Stimulated activated CD8-positive, alpha-beta memory T cell treated with anti-CD3 and anti-CD28 coated beads, Interleukin-2, amount 100 ng/mL, for 48 hours (primary cell): ENCODE results near the gene RPL27.
A peak's percentile ranks its signal among the peaks of the same experiment; 100 is the strongest.

ENCODE experiments used
- DNase-seq, 2 donors: peaks; one replicate each; pipeline ENCODE4 v3.0.0-alpha.2; 2020; ENCODE audit warnings: low read depth in 2 of 2

Gene RPL27

DNA sequence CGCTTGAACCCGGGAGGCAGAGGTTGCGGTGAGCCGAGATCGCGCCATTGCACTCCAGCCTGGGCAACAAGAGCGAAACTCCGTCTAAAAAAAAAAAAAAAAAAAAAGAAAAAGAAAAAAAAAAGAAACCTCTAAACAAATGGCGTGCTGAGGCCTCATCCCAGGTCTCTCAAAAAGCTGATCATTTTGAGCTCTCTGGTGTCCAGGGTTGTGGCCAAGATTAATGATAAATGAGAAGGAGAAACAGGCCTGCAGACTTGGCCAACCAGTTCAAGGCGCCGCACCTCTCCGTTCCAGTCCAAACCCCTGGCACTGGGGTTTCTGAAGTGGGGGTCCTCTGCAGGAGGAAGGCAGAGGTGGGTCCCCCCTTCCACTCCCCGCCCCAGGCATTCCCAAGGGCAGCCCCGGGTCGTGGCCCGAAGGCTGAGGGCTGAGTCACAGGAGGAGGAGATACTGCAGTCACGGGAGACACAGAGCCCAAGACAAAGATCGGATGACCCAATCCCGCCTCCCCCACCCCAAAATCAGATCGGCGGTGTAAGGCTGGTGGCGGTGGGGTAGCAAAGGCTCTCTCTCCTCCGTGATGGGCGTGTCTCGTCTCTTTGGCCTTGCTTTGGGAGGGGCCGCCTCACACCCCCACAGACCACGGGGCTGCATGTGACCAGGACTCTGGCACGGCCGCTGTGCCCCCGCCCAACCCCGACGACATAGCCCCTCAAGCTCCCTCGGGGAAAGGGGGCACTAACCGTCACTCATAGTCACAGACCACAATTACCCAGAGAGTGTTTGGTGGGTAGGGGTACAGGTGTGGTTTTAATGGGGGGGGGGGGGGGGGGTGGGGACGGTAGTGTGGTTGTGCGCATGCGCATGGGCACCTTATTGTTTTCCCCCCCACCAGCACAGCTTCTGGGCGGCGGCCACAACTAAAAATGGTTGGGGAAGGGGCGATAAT lies 22.8 kb downstream of the RPL27 start:
- no peak for DNase-seq

DNA sequence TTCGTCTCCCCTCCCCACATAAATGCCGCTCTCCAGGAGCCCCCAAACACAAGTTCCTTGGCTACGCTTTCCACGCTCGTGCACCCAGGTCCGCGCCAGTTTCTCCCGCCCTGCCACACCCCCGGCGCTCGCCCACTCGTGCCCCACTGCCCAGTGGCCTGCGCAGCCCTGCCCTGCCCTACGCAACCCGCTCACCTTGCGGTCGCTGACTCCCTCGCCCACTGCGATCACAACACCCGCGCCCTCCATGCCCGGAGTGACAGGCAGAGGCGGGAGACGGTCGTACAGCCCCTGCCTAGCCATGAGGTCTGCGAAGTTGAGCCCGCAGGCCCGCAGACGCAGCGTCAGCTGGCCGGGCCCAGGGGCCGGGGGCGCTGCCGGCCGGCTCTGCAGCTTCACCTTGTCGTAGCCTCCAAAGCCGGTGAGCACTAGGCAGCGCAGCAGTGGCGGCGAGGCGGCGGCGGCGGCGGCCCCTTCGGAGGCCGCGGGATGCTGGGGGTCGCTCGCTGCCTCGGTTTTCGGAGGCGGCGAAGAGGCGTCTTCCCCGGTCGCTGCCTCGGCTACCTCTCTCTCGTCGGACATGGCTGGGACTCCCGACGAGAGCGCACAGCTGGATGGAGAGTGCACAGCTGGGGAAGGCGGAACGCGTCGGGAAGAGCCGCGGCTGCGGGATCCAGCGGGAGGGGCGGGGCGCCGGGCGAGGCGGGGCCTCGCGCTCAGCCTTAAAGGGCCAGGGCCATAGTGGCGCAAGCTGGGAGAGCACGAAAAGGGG lies 23.7 kb downstream of the RPL27 start, which contains the start of gene VAT1:
Gene VAT1, minus strand, starts transcription at position 645 of the 772 bp plus-strand sequence. Its CDS starts 63 bp downstream, at position 582.
- peak; percentile 49 to 52 for DNase-seq

DNA sequence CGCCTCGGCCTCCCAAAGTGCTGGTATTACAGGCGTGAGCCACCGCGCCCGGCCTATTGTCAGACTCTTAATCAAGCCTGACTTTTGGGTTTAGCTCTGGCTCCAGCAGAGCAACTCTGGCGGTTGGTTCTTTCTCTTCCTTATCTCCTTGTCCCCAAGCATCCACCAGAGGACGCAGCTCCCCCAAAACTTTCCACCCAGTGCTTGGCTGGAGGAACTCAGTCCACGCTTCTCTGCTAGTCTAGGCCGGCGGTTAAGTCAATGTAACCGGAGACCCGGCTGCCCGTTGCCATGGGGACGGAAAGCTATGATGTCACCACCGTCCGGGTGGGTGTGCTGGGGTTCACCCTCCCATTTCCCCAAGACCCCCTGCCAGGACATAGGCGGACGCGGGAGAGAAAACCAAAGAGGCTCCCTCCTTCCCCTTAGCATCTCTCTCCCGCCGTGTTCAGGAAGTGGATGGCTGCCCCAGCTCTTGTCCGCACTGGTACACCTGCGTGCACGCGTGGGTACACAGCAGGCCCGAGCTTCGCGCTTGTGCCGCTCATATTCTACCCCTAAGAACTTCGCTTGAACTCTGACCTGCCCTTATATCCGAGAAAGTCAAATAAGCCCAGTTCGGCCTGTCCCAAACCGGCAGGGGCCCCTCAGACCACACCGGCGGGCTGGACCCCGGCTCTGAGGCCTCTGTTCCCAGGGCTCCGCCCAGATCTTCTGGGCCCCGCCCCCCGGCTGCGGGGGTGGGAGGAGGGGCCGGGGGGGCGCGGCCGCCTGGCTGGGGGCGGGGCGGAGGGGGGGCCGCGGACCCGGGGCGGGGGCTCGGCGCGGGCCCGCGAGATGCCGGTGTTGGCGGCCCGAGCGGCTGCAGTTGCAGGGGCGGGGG lies 26.4 kb downstream of the RPL27 start, which contains the start of gene RND2:
Gene RND2, plus strand, starts transcription at position 825 of the 883 bp plus-strand sequence. CDS start 117 bp downstream, outside the sequence.
- DNase-seq, result peak; percentile 54 to 68

DNA sequence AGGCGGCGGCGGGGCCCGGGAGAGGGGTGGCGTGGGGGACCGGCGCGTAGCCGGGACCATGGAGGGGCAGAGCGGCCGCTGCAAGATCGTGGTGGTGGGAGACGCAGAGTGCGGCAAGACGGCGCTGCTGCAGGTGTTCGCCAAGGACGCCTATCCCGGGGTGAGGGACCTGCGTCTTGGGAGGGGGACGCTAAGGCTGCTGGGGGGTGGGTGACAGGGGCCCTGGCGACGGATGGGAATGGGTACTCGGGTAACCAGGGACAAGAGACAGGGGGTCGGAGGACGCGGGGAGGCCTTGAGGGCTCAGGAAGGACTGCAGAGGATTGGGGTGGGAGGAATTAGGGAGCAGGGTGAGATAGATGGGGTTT lies 27.1 kb downstream of the RPL27 start:
- DNase-seq, result no peak

DNA sequence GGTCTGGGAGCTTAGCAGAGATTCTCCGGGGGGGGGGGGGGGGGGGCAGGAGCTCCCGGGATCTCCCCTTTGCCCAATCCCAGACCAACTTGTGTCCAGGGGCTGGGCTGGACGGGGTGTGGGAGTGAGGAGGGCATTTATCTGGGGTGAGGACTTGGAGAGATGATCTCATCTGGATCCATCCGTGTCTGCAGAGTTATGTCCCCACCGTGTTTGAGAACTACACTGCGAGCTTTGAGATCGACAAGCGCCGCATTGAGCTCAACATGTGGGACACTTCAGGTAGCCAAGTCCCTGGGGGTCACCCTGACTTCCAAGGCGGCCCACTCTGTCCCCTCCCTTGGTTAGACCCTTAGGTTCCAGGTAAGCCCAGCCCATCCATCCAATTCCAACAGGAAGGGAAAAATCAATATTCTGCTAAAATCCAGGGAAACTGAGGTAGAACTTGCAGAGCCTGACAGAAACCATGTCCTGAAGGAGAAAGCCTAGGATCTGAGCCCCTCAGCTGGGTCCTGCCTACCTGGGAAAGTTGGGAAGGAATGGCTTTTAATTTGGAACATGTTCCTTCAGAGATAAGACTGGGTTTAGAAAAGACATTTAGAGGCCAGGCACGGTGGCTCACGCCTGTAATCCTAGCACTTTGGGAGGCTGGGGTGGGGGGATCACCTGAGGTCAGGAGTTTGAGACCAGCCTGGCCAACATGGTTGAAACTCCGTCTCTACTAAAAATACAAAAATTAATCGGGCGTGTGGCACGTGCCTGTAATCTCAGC lies 27.7 kb downstream of the RPL27 start:
- no peak for DNase-seq

DNA sequence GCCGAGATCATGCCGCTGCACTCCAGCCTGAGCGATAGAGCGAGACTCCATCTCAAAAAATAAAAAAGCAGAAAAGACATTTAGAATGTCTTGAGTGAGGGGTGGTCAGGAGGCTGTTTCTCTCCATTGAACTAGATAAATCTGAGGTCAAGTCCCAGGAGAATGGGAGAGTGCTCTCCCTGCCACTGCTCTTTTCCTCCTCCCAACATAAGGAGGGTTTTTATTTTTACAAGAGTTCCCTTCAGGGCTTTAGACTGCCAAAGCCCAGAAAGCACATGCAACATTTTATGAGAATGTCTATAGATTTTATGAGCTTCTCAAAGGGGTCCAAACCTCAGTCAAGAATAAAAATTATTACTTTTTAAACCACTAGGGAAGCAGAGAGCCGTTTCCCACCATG lies 28.4 kb downstream of the RPL27 start:
- no peak for DNase-seq

DNA sequence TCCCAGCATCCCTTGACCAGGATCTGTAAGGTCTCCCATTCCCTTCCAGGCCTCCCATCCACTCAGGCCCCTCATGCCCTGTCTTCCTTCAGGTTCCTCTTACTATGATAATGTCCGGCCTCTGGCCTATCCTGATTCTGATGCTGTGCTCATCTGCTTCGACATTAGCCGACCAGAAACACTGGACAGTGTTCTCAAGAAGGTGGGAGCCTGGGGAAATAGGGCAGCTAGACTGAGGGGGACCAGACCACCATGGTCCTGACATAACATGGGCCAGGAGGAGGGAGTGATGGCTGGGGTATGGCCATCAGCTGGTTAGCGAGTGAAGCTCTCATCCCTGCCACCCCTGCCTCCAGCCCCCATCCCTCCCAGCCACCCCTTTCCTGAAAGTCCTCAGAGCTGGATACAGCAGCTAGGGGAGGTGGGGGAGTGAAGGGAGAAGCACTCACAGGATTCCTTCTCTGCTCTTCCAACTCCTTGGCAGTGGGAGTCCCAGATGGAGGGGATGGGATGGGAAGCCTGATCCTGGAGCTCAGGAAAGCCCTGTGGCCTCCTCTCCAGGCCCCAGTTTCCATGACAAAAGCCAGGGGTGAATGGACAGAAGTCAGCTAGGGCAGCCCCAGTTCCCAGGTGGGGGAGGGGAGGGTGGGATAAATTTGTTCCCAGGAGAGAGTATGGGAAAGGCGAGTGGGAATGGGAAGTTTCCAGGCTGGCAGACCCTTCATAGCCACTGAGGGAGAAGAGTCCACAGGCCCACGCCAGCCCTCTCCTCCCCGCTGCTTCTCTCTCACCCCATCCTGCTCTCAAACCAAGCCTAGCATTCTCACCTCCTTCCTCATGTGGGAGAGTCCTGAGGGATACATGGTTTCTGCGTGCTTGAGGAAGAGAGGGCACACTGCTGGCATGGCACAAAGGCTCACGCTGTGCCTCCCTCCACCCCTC lies 29.1 kb downstream of the RPL27 start:
- DNase-seq, result no peak

DNA sequence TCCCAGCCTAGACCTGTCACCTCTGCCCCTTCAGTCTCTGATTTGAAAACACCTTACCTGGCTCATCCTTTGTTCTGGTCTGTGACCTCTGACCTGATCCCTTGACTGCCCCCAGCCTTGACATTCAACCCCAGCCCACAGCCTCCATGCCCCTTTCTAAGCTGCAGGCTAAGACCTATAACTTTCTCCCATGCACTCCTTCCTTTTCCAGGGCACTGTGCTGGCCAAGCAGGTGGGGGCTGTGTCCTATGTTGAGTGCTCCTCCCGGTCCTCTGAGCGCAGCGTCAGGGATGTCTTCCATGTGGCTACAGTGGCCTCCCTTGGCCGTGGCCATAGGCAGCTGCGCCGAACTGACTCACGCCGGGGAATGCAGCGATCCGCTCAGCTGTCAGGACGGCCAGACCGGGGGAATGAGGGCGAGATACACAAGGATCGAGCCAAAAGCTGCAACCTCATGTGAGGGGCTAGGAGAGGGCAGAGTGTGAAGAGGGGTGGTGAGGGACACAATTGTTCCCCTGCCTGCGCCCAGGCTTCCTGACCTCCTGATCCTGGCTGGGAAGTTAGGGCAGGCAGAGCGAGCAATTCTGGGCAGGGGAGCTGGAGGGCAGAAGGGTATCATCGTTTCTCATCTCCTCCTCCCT lies 30.1 kb downstream of the RPL27 start:
- DNase-seq, result no peak

DNA sequence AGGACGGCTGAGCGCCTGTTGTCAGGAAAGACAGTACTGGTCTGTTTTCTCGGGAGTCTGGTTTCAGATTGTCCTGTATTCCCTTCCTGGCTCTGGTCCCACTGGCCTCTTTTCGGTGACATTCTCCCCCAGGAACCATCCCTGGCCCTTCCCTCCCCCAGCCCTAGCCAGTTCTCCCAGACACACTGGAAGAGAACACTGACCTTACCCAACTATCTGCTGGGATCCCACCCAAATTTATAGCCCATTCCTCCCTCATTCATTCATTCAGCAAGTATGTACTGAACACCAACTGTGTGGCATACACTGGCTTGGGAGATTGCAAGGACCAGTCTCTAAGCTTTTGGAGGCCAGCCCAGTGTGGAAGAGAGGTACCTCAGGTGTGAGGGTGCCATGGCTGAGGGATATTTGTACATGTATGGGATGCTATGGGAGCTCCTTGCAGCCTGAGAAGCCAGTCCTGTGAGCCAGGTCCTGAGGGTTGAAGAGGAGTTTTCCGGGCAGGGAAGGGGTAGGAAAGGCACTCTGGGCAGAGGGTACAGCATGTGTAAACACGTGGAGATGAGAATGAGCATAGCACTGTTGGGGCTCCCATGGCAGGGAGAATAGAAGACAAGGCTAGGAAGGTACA lies 32.0 kb downstream of the RPL27 start:
- no peak for DNase-seq

DNA sequence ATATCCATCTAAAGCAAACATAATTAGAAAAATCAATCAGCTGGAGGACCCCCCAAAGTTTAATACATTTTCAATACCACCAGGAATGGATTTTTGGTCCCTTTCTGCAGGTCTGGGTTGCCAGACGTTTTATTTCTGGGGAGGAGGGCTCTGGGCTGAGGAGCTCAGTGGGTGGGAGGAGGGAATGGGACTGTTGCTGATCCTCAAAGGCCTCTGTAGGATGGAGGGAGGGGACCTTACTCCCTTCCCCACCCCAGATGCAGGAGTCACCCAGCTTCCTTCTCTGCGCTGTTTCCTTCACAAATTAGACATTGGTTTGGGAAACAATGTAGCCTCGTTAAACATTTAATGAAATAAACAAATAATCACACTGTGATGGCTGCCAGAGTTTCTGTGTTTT lies 33.4 kb downstream of the RPL27 start:
- no peak for DNase-seq

DNA sequence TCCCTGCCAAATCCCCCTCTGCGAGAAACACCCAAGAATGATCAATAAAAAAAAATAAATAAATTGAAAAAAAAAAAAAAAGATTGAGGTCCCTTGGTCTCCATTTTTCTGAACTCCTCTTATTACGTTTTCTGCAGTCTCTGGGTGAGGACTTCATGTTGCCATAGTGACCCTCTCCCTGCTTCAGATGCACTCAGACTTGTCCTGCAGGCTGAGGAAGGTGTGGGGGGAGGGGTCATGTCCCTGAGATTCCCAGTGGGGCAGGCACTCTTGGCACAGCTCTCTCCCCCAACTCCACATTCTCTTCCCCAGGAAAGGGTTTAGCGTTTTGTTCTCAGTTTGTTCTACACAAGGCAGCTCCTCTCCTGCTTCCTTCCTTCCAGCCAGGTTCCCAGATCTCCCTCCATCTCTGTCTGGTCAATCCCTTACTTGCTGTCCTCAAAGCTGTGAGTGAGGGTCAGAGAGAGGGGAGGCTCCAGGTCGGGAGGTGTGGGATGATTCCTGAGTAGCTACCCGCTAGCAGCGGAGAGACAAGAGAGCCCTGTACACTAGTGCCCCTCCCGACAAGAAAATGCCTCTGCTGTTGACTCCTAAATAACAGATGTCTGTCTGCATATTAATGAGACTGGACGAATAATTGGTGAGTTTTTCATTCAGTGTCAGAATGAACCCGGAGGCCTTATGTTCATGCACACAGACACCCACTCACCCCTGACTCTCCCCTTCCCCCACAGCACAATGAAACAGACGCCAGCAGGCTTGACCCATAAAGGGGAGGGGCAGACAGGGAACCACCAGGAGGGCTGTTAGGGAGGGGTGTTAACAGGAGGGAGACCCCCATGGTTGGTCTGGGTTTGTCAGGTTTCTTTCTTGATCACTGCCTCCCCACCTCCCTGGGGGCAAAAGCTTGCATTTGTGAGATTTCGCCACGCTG lies 36.0 kb downstream of the RPL27 start:
- no peak for DNase-seq

DNA sequence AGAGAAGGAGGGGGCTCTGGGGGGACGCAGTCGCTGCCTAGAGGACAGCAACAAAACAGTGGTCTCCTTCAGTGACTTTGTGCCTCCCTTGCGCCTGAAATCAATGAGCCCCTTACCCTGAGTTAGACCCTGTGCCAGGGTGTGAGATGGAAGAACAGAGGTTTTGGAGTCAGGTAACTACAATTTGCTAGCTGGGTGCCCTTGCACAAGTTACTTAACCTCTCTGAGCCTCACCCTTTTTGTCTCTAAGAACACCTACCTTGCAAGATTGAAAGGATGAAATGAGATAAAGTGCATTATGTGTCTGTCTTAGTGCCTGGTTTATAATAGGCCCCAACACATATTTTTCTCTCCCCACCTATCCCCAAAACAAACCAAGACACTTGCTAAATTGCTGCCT lies 36.7 kb downstream of the RPL27 start:
- DNase-seq, result no peak

DNA sequence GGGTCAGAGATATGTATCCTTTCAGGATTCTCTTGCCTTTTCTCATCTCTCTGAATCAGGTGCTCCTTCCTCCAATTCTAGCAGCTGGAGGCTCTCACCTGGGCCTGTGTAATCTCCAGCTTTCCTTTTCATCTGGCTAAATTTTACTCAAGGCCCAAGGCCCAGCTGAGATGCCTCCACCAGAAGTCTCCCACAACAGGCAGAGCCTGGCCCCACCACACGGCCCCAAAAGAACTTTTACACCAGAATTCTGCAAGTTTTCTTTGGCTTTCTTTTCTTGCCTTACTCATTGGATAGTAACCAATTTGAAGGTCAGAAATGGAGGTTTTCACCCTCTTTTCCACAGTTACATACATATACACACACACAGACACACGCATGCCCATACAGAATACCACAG lies 41.4 kb downstream of the RPL27 start:
- no peak for DNase-seq

DNA sequence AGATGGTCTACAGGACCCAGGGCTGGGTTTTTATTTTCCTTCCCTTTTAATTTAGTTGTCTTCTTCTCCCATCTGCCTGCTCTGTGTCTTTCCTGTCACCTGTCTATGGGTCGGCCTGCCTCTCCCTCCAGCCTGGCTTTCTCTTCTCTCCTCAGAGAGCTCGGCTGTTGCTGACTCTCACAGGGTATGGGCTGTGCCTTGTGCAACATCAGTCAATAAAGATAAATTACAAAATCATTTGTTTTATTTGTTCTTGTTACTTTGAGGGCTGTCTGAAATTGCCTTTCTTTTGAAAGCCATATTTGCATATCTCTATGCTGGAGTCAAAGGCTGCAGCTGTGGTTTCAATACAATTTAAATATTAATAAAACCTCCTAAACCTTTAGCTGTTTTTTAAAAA lies 42.4 kb downstream of the RPL27 start:
- no peak for DNase-seq

DNA sequence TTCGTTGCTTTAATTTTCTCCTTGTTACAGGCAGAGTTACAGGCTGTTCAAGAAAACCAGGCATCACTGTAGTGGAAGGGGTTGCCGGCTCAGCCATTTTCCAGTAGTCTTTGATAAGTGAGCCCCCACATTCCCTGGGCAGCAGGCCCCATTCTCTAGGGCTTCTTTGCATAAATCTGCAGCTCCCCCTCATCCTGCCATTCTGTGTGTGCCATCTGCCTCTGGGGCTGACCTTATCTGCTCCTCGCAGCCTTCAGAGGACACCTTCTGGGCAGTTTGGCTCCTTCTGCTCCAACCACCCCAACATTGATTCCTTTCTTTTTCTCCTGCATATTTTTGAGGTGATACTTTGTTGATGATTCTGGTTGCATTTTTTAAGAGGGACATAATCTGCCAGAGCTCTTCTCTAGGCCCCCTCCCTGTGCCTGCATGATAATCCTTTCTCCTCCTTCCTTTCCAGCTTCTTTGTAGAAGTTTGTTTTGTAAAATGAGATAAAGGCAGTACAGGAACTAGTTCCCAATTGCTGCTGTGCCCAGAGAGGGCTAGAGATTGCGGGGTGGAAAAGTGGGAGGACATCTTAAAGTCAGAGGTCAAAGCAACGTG lies 43.9 kb downstream of the RPL27 start:
- DNase-seq, result no peak

DNA sequence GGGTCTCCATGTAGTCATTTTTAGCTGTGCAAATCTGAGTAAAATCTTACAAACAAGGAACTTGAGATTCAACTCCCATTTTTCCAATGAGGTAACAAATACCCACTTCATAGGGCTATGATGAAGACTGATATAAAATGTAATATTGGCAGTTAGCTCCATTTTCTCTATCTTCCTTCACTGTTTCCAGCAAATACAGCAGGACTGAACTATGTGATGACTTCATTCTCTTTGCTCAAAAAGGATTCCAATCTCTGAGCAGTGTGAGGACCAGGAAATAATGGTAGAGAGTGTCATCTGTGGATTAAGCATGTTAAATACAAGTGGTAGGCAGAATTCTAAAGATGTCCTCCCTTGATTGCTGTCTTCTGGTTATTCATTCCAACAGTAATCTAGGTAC lies 45.1 kb downstream of the RPL27 start:
- DNase-seq, result no peak

DNA sequence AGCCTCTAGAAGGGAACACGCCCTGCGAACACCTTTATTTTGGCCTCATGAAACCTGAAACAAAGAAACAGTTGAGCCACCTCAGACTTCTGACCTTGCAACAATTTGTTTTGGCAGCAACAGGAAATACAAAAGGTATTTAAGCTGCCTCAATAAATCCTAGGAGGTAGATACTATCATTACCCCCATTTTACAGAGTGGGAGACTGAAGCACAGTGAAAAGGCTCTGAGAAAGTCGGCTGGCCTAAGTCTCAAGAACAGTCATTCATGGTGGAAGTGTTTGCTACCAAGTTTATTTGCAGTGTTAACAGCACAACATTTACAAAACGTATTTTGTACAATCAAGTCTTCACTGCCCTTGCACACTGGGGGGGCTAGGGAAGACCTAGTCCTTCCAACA lies 45.8 kb downstream of the RPL27 start:
- DNase-seq, result no peak
